Activated CD4-positive, alpha-beta memory T cell treated with anti-CD3 and anti-CD28 coated beads for 36 hours (primary cell): ENCODE measurements around the gene NDUFV2. TPM values are rescaled to one million over a fixed set of nuclear protein-coding genes. Genes with fewer than 3 reads are reported as not detected.
A peak's percentile ranks its signal among the peaks of the same experiment; 100 is the strongest.
"Not testable (repeated sequence)": the region's sequence is repeated elsewhere in the genome, so short reads cannot be mapped to it uniquely, and the experiment has no call there.

ENCODE experiments used
- CTCF ChIA-PET: fragments of 350-600 bp; sonication (Branson Sonifier 250); formaldehyde crosslinking; loops from one replicate; lab custom pipeline; 2021; ENCODE audit warnings: antibody characterized with exemption, inconsistent platforms; lab: Charles Lee
- POLR2A ChIA-PET: fragments of 350-600 bp; sonication (Branson Sonifier 250); formaldehyde crosslinking; loops from one replicate; lab custom pipeline; 2021; ENCODE audit warnings: antibody characterized with exemption; lab: Charles Lee
- DNase-seq: peaks from one replicate; pipeline ENCODE4 v3.0.0-alpha.2; 2020
- H3K27ac Mint-ChIP-seq: one replicate; pipeline ENCODE4 v1.8.0; 2021; ENCODE audit warnings: mixed read lengths
- H3K27me3 Mint-ChIP-seq: one replicate; pipeline ENCODE4 v1.8.0; 2021; ENCODE audit warnings: mixed read lengths
- H3K36me3 Mint-ChIP-seq: one replicate; pipeline ENCODE4 v1.8.0; 2021; ENCODE audit warnings: mixed read lengths
- H3K4me1 Mint-ChIP-seq: one replicate; pipeline ENCODE4 v1.8.0; 2021; ENCODE audit warnings: low read depth, mixed read lengths
- H3K4me3 Mint-ChIP-seq: one replicate; pipeline ENCODE4 v1.8.0; 2021; ENCODE audit warnings: mild to moderate bottlenecking, mixed read lengths
- H3K9me3 Mint-ChIP-seq: one replicate; pipeline ENCODE4 v1.8.0; 2021; ENCODE audit warnings: mixed read lengths
- intact Hi-C: fragments of 100-400 bp; cut with micrococcal nuclease; formaldehyde crosslinking; loops from one replicate; pipeline ENCODE4 v1.15.1; 2023
- total RNA-seq, 2 experiments: library from RNA; stranded (reverse); gene quantifications; one replicate each; pipeline ENCODE4 v1.2.3, GENCODE V29; 2021

The NDUFV2 gene
- total RNA-seq, 2 experiments from 2014 or later: 535 to 552 TPM

DNA sequence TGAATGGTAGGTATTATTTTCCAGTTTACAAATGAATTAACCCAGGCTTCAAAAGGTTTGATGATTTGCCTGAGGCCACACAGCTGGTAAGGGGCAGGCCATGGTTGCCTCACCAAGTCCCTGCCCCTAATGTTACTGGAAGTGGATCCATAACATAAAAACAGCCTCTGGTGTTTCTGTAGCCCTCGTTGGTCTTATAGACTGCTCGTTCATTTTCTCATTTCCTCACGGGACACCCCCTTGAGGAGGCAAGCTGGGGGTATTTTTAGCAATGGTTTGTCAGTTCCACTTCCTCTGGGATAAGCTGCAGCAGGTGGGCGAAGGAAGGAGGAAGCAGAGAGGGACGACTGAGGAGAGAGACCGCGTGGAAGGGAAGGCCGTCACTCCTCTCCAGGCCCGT, 32.9 kb upstream of the NDUFV2 start:
- ChIA-PET CTCF (no interaction called here), POLR2A (no interaction called here)
- peaks cover 30% of the 10 kb centered on the region for H3K4me1 Mint-ChIP-seq
- no peak for DNase-seq
- H3K9me3 Mint-ChIP-seq: no peaks in the 10 kb centered on the region
- H3K4me3 Mint-ChIP-seq: no peak overlapping the region
- H3K27me3 Mint-ChIP-seq: no peaks in the 10 kb centered on the region
- peaks cover 6% of the 10 kb centered on the region for H3K36me3 Mint-ChIP-seq
- H3K27ac Mint-ChIP-seq: no peak overlapping the region
- intact Hi-C loops: no loop called here

DNA sequence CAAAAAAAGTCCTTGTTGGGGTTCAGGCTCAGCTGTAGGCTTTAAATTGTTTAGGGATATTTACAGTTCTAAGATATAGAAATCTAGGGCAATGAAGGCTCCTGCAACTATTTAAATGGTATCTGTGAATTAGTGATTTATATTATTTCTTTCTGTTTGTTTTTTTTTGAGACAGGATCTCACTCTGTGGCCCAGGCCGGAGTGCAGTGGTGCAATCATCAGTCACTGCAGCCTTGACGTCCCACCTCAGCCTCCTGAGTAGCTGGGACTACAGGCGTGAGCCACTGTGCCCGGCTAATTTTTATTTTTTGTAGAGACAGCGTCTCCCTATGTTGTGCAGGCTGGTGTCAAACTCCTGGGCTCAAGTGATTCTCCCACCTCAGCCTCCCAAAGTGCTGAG, 32.3 kb upstream of the NDUFV2 start:
- no peaks in the 10 kb centered on the region for H3K27me3 Mint-ChIP-seq
- H3K9me3 Mint-ChIP-seq: no peaks in the 10 kb centered on the region
- POLR2A ChIA-PET: no interaction called here
- no peak overlapping the region for H3K4me3 Mint-ChIP-seq
- peaks cover 7% of the 10 kb centered on the region for H3K36me3 Mint-ChIP-seq
- no peak overlapping the region for H3K27ac Mint-ChIP-seq
- intact Hi-C loops: loop anchor here (5.0 kb wide), 1 partner anchor 53 kb away; no protein-coding TSS in a partner anchor
- CTCF ChIA-PET: no interaction called here
- peaks cover 30% of the 10 kb centered on the region for H3K4me1 Mint-ChIP-seq
- no peak for DNase-seq

DNA sequence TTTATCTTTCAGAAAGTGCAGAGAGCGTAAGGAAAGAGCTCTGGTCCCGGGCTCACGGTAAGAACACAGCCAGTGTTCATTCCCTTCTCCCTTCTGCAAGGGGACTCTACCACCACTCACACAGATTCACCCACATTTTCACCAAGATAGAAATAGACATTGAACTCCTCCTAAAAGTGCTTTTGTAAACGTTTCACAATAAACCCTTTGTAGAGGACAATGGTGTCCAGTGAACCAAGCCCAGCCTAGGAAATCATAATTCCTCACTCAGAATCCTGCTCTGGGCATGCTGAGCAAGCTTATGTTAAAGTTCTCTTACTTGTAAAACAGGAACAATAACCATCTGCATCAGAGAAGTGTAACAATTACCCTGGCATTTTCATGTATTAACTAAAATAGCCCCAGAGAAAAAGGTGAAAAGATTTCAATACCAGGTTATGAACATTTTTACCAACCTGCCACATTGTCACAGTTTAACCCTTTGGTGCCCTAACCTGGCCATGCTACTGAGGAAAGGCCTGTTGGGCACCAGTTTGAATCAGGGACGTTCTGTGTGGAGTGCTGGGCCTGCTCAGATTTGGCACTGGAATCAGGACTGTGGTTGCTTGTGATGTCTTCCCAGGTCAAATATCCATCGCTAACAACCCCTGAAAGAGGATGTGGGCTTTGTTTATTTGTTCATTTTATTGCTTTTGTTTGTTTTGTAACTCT, 22.5 kb upstream of the NDUFV2 start:
- Mint-ChIP-seq H3K27me3 (no peaks in the 10 kb centered on the region), H3K27ac (peak overlapping the region; percentile 62), H3K4me3 (no peak overlapping the region), H3K9me3 (no peaks in the 10 kb centered on the region), H3K36me3 (peaks cover 15% of the 10 kb centered on the region), H3K4me1 (peaks cover 46% of the 10 kb centered on the region)
- ChIA-PET CTCF (no interaction called here), POLR2A (interaction anchor here (0.7 kb wide), 1 partner anchor 34 kb away, joined by 3 read pairs; no protein-coding TSS in a partner anchor)
- no peak for DNase-seq
- intact Hi-C loops: loop anchor here (5.0 to 10.0 kb wide), 2 partner anchors 162 to 535 kb away; partner anchors contain the start of gene PPP4R1

DNA sequence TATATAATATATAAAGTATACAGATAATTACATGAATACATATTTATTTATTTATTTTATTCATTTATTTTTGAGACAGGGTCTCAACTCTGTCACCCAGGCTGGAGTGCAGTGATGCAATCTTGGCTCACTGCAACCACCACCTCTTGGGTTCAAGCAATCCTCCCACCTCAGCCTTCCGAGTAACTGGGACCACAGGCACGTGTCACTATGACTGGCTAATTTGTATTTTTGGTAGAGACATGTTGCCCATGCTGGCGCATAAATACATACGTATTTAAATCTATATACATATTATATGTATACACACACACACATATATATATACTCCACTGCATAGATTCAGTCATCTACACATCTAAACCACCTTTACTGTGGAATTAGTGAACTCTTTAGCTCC, 20.6 kb upstream of the NDUFV2 start:
- Mint-ChIP-seq H3K27ac (peak overlapping the region; percentile 100), H3K4me3 (no peak overlapping the region)

DNA sequence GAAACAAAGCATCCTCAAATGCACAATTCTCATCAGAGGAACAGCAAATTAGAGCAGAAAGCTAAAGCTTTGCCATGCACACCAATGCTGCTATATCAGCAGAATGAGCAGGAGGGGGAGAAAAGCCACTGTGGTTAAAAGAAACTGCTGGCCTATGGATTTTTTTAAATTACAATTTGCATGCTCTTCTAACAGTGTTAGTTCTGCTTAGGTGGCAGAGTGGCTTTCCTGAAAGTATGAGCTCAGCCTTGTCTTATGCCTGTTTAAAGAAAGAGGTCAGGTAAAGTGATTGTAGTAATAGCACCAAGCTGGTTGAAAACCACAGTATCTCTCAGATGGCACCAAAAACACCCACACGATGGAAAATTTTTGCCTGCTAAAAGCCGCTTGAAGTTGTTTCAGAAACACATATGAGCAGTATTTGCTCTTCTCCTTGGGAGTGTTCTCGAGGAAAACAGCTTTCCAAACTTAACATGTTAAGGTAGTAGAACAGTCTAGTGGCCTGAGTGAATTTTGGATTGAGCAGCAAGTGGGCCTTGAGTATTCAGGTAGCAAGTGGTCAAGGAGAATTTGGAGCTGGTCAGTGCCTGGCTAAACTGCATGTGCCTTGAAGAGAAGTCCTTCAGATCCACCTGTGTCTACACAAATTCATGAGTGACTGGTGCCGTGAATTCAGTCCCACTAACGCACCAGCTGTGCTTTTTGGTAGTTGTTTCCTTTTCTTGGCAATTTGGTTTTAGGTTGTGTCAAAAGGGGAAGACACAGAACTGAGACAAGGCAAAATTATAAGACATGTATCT, 19.6 kb upstream of the NDUFV2 start:
- Mint-ChIP-seq H3K4me3 (peak overlapping the region; percentile 70), H3K27ac (peak overlapping the region; percentile 100), H3K4me1 (peaks cover 51% of the 10 kb centered on the region), H3K9me3 (peaks cover 7% of the 10 kb centered on the region), H3K36me3 (peaks cover 20% of the 10 kb centered on the region), H3K27me3 (no peaks in the 10 kb centered on the region)
- CTCF ChIA-PET: interaction anchor here (0.7 to 2.9 kb wide), 14 partner anchors 8 to 251 kb away, joined by 3 to 24 read pairs (median 6); partner anchors contain the start of gene ANKRD12
- POLR2A ChIA-PET: interaction anchor here (0.6 to 5.1 kb wide), 17 partner anchors 9 to 393 kb away, joined by 3 to 149 read pairs (median 7); partner anchors contain the start of genes ANKRD12, NDUFV2, RALBP1 and TWSG1
- intact Hi-C loops: loop anchor here (1.0 to 10.0 kb wide), 10 partner anchors 8 to 532 kb away; partner anchors contain the start of genes ANKRD12, NDUFV2, PPP4R1 and RALBP1
- peak; percentile 82 for DNase-seq

More for the DNA sequence above, 20.6 kb upstream of the NDUFV2 start:
- CTCF ChIA-PET: interaction anchor here (1.0 to 2.9 kb wide), 8 partner anchors 8 to 66 kb away, joined by 4 to 24 read pairs (median 12); no protein-coding TSS in a partner anchor
- Mint-ChIP-seq H3K36me3 (peaks cover 17% of the 10 kb centered on the region), H3K4me1 (peaks cover 48% of the 10 kb centered on the region), H3K27me3 (no peaks in the 10 kb centered on the region), H3K9me3 (peaks cover 3% of the 10 kb centered on the region)
- DNase-seq: peak; percentile 84
- intact Hi-C loops: loop anchor here (1.0 to 10.0 kb wide), 5 partner anchors 9 to 533 kb away; partner anchors contain the start of genes NDUFV2, PPP4R1 and RALBP1
- POLR2A ChIA-PET: interaction anchor here (0.6 to 5.1 kb wide), 13 partner anchors 8 to 253 kb away, joined by 3 to 149 read pairs (median 13); partner anchors contain the start of genes ANKRD12, NDUFV2 and TWSG1

DNA sequence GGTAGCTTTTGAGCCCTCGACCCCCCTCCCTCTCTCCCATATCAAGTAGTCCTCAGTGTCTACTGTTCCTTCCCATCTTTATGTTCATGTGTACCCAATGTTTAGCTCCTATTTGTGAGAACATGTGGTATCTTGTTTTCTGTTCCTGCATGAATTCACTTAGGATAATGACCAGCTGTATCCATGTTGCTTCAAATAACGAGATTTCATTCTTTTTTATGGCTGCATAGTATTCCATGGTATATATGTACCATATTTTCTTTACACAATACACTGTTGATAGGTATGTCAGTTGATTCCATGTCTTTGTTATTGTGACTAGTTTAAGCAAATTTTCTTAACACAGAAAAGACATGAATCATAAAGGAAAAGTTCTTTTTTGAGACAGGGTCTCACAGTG, 16.5 kb upstream of the NDUFV2 start:
- ChIA-PET CTCF (interaction anchor here (1.0 kb wide), 1 partner anchor 14 kb away, joined by 3 read pairs; no protein-coding TSS in a partner anchor), POLR2A (interaction anchor here (0.8 to 8.4 kb wide), 6 partner anchors 8 to 51 kb away, joined by 3 to 149 read pairs (median 7); partner anchors contain the start of genes ANKRD12 and NDUFV2)
- no peak overlapping the region for H3K4me3 Mint-ChIP-seq
- H3K9me3 Mint-ChIP-seq: peaks cover 7% of the 10 kb centered on the region
- H3K27me3 Mint-ChIP-seq: no peaks in the 10 kb centered on the region
- DNase-seq: no peak
- H3K27ac Mint-ChIP-seq: peak overlapping the region; percentile 78
- H3K4me1 Mint-ChIP-seq: peaks cover 64% of the 10 kb centered on the region
- intact Hi-C loops: loop anchor here (10.0 kb wide), 1 partner anchor 529 kb away; the partner anchor contains the start of gene PPP4R1
- H3K36me3 Mint-ChIP-seq: peaks cover 42% of the 10 kb centered on the region

DNA sequence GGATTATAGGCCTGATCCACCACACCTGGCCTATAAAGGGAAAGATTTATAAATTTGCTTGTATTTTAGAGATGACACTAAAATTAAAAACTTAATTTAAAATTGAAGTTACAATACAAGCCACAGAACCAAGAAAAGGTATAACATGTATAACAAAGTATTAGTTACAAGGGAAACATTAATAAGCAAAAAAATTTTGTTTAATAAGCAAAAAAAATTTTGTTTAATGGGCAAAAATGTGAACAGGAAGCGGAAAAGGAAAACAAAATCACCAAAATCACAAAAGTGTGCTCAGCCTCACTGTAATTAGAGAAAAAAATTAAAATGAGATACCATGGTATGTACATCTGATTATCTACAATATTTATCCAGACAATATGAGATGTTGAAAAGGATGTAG, 15.9 kb upstream of the NDUFV2 start:
- CTCF ChIA-PET: interaction anchor here (1.0 kb wide), 1 partner anchor 14 kb away, joined by 3 read pairs; no protein-coding TSS in a partner anchor
- POLR2A ChIA-PET: interaction anchor here (0.8 to 8.4 kb wide), 5 partner anchors 15 to 51 kb away, joined by 3 to 84 read pairs (median 10); partner anchors contain the start of genes ANKRD12 and NDUFV2
- H3K27ac Mint-ChIP-seq: peak overlapping the region; percentile 78
- H3K36me3 Mint-ChIP-seq: peaks cover 42% of the 10 kb centered on the region
- DNase-seq: no peak
- no peaks in the 10 kb centered on the region for H3K27me3 Mint-ChIP-seq
- H3K9me3 Mint-ChIP-seq: peaks cover 7% of the 10 kb centered on the region
- H3K4me1 Mint-ChIP-seq: peaks cover 67% of the 10 kb centered on the region
- H3K4me3 Mint-ChIP-seq: peak overlapping the region; percentile 62
- intact Hi-C loops: loop anchor here (10.0 kb wide), 1 partner anchor 528 kb away; the partner anchor contains the start of gene PPP4R1

DNA sequence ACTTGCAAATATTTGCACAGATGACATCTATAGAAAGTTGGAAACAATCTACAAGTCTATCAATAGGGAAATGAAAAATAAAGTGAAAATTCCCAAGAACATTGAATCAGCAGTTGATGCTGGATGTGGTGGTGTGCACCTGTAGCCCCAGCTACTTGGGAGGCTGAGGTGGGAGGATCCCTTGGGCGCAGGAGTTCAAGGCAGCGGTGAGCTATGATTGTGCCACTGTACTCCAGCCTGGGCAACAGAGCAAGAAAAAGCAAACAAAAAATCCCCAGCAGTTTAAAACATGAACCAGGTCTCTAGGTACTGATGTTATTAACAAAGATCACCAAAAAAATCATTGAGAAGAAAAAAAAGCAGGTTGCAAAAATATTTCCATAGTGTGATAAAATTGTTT, 15.4 kb upstream of the NDUFV2 start:
- ChIA-PET CTCF (no interaction called here), POLR2A (interaction anchor here (1.0 to 8.4 kb wide), 5 partner anchors 17 to 50 kb away, joined by 3 to 84 read pairs (median 11); partner anchors contain the start of gene ANKRD12)
- peaks cover 7% of the 10 kb centered on the region for H3K9me3 Mint-ChIP-seq
- H3K36me3 Mint-ChIP-seq: peaks cover 42% of the 10 kb centered on the region
- peaks cover 68% of the 10 kb centered on the region for H3K4me1 Mint-ChIP-seq
- intact Hi-C loops: loop anchor here (10.0 kb wide), 1 partner anchor 528 kb away; the partner anchor contains the start of gene PPP4R1
- no peaks in the 10 kb centered on the region for H3K27me3 Mint-ChIP-seq
- H3K4me3 Mint-ChIP-seq: peak overlapping the region; percentile 62
- H3K27ac Mint-ChIP-seq: peak overlapping the region; percentile 78
- DNase-seq: no peak

DNA sequence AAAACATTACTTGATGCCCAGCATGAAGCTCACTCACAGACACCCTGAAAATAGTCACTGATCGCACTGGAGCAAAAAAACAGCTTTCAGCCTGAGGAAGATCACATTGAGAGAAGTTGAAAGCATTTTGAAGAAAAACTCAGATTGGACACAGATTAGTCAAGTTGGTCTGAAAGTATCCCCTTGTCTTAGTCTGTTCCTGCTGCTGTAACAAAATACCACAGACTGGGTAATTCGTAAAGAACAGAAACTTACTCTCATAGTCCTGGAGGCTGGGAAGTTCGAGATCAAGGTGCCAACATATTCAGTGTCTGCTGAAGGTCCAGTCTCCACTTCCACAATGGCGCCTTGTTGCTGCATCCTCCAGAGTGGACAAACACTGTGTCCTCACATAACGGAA, 14.2 kb upstream of the NDUFV2 start:
- ChIA-PET POLR2A (interaction anchor here (0.8 to 8.4 kb wide), 8 partner anchors 9 to 49 kb away, joined by 3 to 84 read pairs (median 5); partner anchors contain the start of gene ANKRD12), CTCF (no interaction called here)
- Mint-ChIP-seq H3K9me3 (peaks cover 7% of the 10 kb centered on the region), H3K4me3 (peak overlapping the region; percentile 73), H3K27ac (peak overlapping the region; percentile 100), H3K36me3 (peaks cover 39% of the 10 kb centered on the region), H3K4me1 (peaks cover 68% of the 10 kb centered on the region), H3K27me3 (no peaks in the 10 kb centered on the region)
- no peak for DNase-seq
- intact Hi-C loops: loop anchor here (10.0 kb wide), 1 partner anchor 527 kb away; the partner anchor contains the start of gene PPP4R1

DNA sequence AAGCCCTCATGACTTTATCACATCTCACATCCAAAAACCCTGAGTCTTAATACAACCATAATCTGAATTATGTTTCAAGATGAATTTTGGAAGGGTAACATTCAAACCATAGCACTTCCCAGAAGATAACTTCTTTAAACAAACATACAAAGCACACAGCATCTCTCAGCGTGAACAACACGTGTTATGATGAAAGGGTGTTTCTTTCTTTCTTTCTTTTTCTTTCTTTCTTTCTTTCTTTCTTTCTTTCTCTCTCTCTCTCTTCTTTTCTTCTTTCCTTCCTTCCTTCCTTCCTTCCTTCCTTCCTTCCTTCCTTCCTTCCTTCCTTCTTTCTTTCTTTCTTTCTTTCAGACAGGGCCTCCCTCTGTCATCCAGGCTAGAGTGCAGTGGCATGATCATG, 13.8 kb upstream of the NDUFV2 start:
- DNase-seq, CTCF ChIA-PET, H3K9me3 Mint-ChIP-seq, H3K27me3 Mint-ChIP-seq: not testable (repeated sequence)
- POLR2A ChIA-PET: interaction anchor here (0.8 to 8.4 kb wide), 8 partner anchors 9 to 49 kb away, joined by 3 to 84 read pairs (median 8); partner anchors contain the start of gene ANKRD12
- Mint-ChIP-seq H3K4me3 (peak overlapping the region; percentile 73), H3K36me3 (peaks cover 39% of the 10 kb centered on the region), H3K4me1 (peaks cover 66% of the 10 kb centered on the region), H3K27ac (peak overlapping the region; percentile 100)
- intact Hi-C loops: loop anchor here (10.0 kb wide), 1 partner anchor 526 kb away; the partner anchor contains the start of gene PPP4R1
